ENCODE measurements around the gene CTSF. TPM values are rescaled to one million over a fixed set of nuclear protein-coding genes. Genes with fewer than 3 reads are reported as not detected.

Gene CTSF
- total and polyA plus RNA-seq, 2 experiments from 2014 or later, result 0.60 to 1.1 TPM

GRCh38 chr11:66562907-66563583 is 5.4 kb downstream of the CTSF start:
- Histone ChIP-seq H3K4me3 (no peak overlapping the region), H3K36me3 (replicated peaks; ENCODE audit: insufficient read depth, low read depth) (no peaks in the 10 kb centered on the region), H3K27ac (no peak overlapping the region), H3K79me2 (no peaks in the 10 kb centered on the region), H3K4me2 (no peak overlapping the region), H2AFZ (no peak overlapping the region), H4K20me1 (ENCODE audit: insufficient read depth, poor library complexity, severe bottlenecking) (no peaks in the 10 kb centered on the region), H3K9me2 (replicated peaks; ENCODE audit: insufficient read depth) (no peaks in the 10 kb centered on the region), H3K9me3 (ENCODE audit: low read depth) (no peaks in the 10 kb centered on the region), H3K4me1 (ENCODE audit: insufficient read depth) (no peaks in the 10 kb centered on the region), H3K27me3 (no peaks in the 10 kb centered on the region)
- WGBS (ENCODE audit: low lambda C conversion rate, missing lambda C conversion rate), result 90% methylated on average over 20 of the region's 20 CpGs
- TF ChIP-seq EZH2 (IDR thresholded peaks at IDR 0.05; ENCODE audit: borderline replicate concordance), result no peak
- no peak for TF ChIP-seq EZH2phosphoT487 (IDR thresholded peaks at IDR 0.05; ENCODE audit: low read depth, severe bottlenecking, unreplicated experiment)
- TF ChIP-seq CTCF (IDR thresholded peaks at IDR 0.05; ENCODE audit: poor library complexity), result no peak
- no peak for DNase-seq (ENCODE audit: low spot score)

- no peak overlapping the region for H3K27ac ChIP-seq
- TF ChIP-seq EZH2phosphoT487 (IDR thresholded peaks at IDR 0.05; ENCODE audit: low read depth, severe bottlenecking, unreplicated experiment), result no peak
- TF ChIP-seq EZH2 (IDR thresholded peaks at IDR 0.05; ENCODE audit: borderline replicate concordance), result no peak
- TF ChIP-seq CTCF (IDR thresholded peaks at IDR 0.05; ENCODE audit: poor library complexity), result no peak
- no peaks in the 10 kb centered on the region for H3K27me3 ChIP-seq
- H3K79me2 ChIP-seq, result no peaks in the 10 kb centered on the region
- no peak overlapping the region for H2AFZ ChIP-seq
- H3K36me3 ChIP-seq (replicated peaks; ENCODE audit: insufficient read depth, low read depth), result no peaks in the 10 kb centered on the region
- no peak overlapping the region for H3K4me2 ChIP-seq
- H3K9me2 ChIP-seq (replicated peaks; ENCODE audit: insufficient read depth), result no peaks in the 10 kb centered on the region
- H4K20me1 ChIP-seq (ENCODE audit: insufficient read depth, poor library complexity, severe bottlenecking), result no peaks in the 10 kb centered on the region
- no peaks in the 10 kb centered on the region for H3K9me3 ChIP-seq (ENCODE audit: low read depth)
- WGBS (ENCODE audit: low lambda C conversion rate, missing lambda C conversion rate), result 92% methylated on average over 2 of the region's 2 CpGs
- H3K4me1 ChIP-seq (ENCODE audit: insufficient read depth), result no peaks in the 10 kb centered on the region
- H3K4me3 ChIP-seq, result no peak overlapping the region
- no peak for DNase-seq (ENCODE audit: low spot score)
Observed at GRCh38 chr11:66562275-66562674, 6.1 kb downstream of the CTSF start.

GRCh38 chr11:66561975-66562248 is 6.5 kb downstream of the CTSF start:
- WGBS (ENCODE audit: low lambda C conversion rate, missing lambda C conversion rate), result 97% methylated on average over 9 of the region's 9 CpGs
- no peak overlapping the region for H3K4me2 ChIP-seq

More at GRCh38 chr11:66561975-66562248, 6.5 kb downstream of the CTSF start:
- Histone ChIP-seq H3K4me3 (no peak overlapping the region), H3K9me2 (replicated peaks; ENCODE audit: insufficient read depth) (no peaks in the 10 kb centered on the region), H3K27me3 (no peaks in the 10 kb centered on the region), H2AFZ (no peak overlapping the region), H3K27ac (no peak overlapping the region), H3K4me1 (ENCODE audit: insufficient read depth) (no peaks in the 10 kb centered on the region), H4K20me1 (ENCODE audit: insufficient read depth, poor library complexity, severe bottlenecking) (no peaks in the 10 kb centered on the region), H3K36me3 (replicated peaks; ENCODE audit: insufficient read depth, low read depth) (no peaks in the 10 kb centered on the region), H3K79me2 (no peaks in the 10 kb centered on the region), H3K9me3 (ENCODE audit: low read depth) (no peaks in the 10 kb centered on the region)
- no peak for DNase-seq (ENCODE audit: low spot score)
- TF ChIP-seq EZH2 (IDR thresholded peaks at IDR 0.05; ENCODE audit: borderline replicate concordance), result no peak
- TF ChIP-seq EZH2phosphoT487 (IDR thresholded peaks at IDR 0.05; ENCODE audit: low read depth, severe bottlenecking, unreplicated experiment), result no peak
- no peak for TF ChIP-seq CTCF (IDR thresholded peaks at IDR 0.05; ENCODE audit: poor library complexity)
